SH-SY5Y (cell line): ENCODE measurements around the gene ARMC9.

ENCODE experiments used
- GATA2 ChIP-seq: IDR thresholded peaks from 2 replicates; pipeline ENCODE4 v1.6.1; 2011; ENCODE audit warnings: mild to moderate bottlenecking, low read depth, low read length
- GATA3 ChIP-seq: IDR thresholded peaks from 2 replicates; pipeline ENCODE4 v1.6.1; 2011; ENCODE audit warnings: low read depth, mild to moderate bottlenecking, low read length, moderate library complexity

DNA sequence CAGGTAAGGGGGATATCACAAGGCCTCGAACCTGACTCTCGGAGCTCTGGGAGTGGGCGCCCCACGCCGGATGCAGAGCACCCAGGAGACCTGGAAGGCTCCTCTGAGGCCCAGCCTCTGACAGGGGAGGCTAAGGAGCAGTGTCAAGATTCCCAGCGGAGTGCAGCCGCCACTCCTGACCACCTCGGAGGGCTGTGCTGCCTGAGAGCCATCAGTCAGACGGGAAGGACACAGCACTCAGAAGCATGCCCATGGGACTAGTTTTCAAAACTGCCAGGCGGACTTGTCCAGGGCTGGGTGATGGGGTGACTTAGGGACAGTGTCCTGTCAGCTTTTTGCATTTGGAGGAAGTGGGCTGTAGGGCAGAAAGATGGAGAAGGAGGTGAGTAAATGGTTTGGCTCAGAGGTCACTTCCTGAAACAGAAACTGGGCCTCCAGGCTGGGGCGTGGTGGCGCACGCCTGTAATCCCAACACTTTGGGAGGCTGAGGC lies 162.5 kb downstream of the ARMC9 start:
- TF ChIP-seq GATA2 (no peak), GATA3 (no peak)
